Nucleus accumbens (tissue), 56 donors: ENCODE results near the gene FABP7.

Experiments used
- DNase-seq, 56 donors: peaks; one replicate each; lab custom pipeline; 2025; lab: John Stamatoyannopoulos, UW

Gene FABP7

GRCh38 chr6:122831511-122831910, 52.0 kb downstream of the FABP7 start:
- no peak for DNase-seq

- no peak for DNase-seq
These were observed 52.9 kb downstream of the FABP7 start for GRCh38 chr6:122832459-122832858.

- DNase-seq, result peak in 51 of 56 donors; percentile 4 to 76 (median 45)
These were observed 53.5 kb downstream of the FABP7 start for GRCh38 chr6:122833021-122833491.
